Renal cortex interstitium (tissue), 15 donors: ENCODE results near the gene TMEM215. TPM values are rescaled to one million over a fixed set of nuclear protein-coding genes. Genes with fewer than 3 reads are reported as not detected.
"Not testable (repeated sequence)": the region's sequence is repeated elsewhere in the genome, so short reads cannot be mapped to it uniquely, and the experiment has no call there.

ENCODE experiments used
- DNase-seq, 11 donors: peaks; one replicate each; pipeline ENCODE4 v3.0.0-alpha.2; 2013; ENCODE audit warnings: low read depth in 9 of 11, low spot score in 4 of 11; ENCODE audit errors: extremely low read depth in 1 of 11
- long read RNA-seq, 16 experiments: transcript quantifications; one replicate each; lab custom pipeline, GENCODE V29; 2026
- polyA plus RNA-seq, 3 donors: library from polyadenylated mRNA; unstranded; fragments of 120-200 nt; gene quantifications; one replicate each; pipeline ENCODE4 v1.2.1, GENCODE V29; 2013; ENCODE audit not compliant: insufficient read length in 3 of 3

Gene TMEM215
- under 1 TPM; 0.12 to 0.24 (median 0.14) TPM for polyA plus RNA-seq
- long read RNA-seq, donor 1, result 0 reads
- long read RNA-seq, donor 2, result 0 reads
- long read RNA-seq, donor 3, result 0 reads
- long read RNA-seq, donor 4, result 0 reads
- long read RNA-seq, donor 5, result 0 reads
- long read RNA-seq, donor 6, partial matches to known transcripts, result 0 of 2 reads
- long read RNA-seq, donor 6, other reads (novel, unspliced or antisense), result 0 of 2 reads
- long read RNA-seq, donor 7, result 0 reads
- long read RNA-seq, donor 8, partial matches to known transcripts, result 0 of 1 reads
- long read RNA-seq, donor 8, other reads (novel, unspliced or antisense), result 0 of 1 reads
- long read RNA-seq, donor 9, result 0 reads
- long read RNA-seq, donor 10, result 0 reads
- long read RNA-seq, donor 11, result 0 reads
- long read RNA-seq, donor 12, result 0 reads
- long read RNA-seq, donor 13, result 0 reads
- long read RNA-seq, donor 14, result 0 reads
- long read RNA-seq, donor 15, result 0 reads
- long read RNA-seq, donor 16, result 0 reads

- DNase-seq, result peak in 10 of 11 donors; percentile 30 to 47 (median 38)
Measured at GRCh38 chr9:32783168-32783891, at the start of gene TMEM215. TMEM215 (plus strand) TSS chr9:32783540; CDS start chr9:32784184, 644 bp downstream.

GRCh38 chr9:32735476-32735875 is 47.9 kb upstream of the TMEM215 start:
- DNase-seq, result no peak

- DNase-seq, result no peak
Measured at GRCh38 chr9:32737378-32737777, 46.0 kb upstream of the TMEM215 start.

GRCh38 chr9:32738501-32739172 is 44.7 kb upstream of the TMEM215 start:
- no peak for DNase-seq

GRCh38 chr9:32741706-32742105 is 41.6 kb upstream of the TMEM215 start:
- peak in 9 of 11 donors; percentile 3 to 34 (median 10) for DNase-seq

- DNase-seq, result no peak
Measured at GRCh38 chr9:32742296-32742695, 41.0 kb upstream of the TMEM215 start.

- no peak for DNase-seq
Measured at GRCh38 chr9:32748013-32748412, 35.3 kb upstream of the TMEM215 start.

GRCh38 chr9:32755730-32756129 is 27.6 kb upstream of the TMEM215 start:
- no peak for DNase-seq

GRCh38 chr9:32764139-32764538 is 19.2 kb upstream of the TMEM215 start:
- DNase-seq, result no peak

- no peak for DNase-seq
Measured at GRCh38 chr9:32775283-32775682, 8.1 kb upstream of the TMEM215 start.

GRCh38 chr9:32776201-32776600 is 7.1 kb upstream of the TMEM215 start:
- no peak for DNase-seq

- peak in 3 of 11 donors; percentile 0 to 15 (median 8) for DNase-seq
Measured at GRCh38 chr9:32782476-32783167, 718 bp upstream of the TMEM215 start.

- DNase-seq, result no peak
Measured at GRCh38 chr9:32787816-32788215, 4.5 kb downstream of the TMEM215 start.

- not testable (repeated sequence) for DNase-seq
Measured at GRCh38 chr9:32796015-32796414, 12.7 kb downstream of the TMEM215 start.

- no peak for DNase-seq
Measured at GRCh38 chr9:32801530-32801929, 18.2 kb downstream of the TMEM215 start.

GRCh38 chr9:32807217-32807616 is 23.9 kb downstream of the TMEM215 start:
- DNase-seq, result no peak

GRCh38 chr9:32811246-32811645 is 27.9 kb downstream of the TMEM215 start:
- DNase-seq, result no peak

GRCh38 chr9:32820322-32820721 is 37.0 kb downstream of the TMEM215 start:
- no peak for DNase-seq

GRCh38 chr9:32823101-32823500 is 39.8 kb downstream of the TMEM215 start:
- no peak for DNase-seq
